ENCODE data around the gene RXRA.

- TF ChIP-seq CTCF (IDR thresholded peaks at IDR 0.05; ENCODE audit: borderline replicate concordance, extremely low read depth, low read length, poor library complexity, severe bottlenecking) (no peak), EZH2 (IDR thresholded peaks at IDR 0.05; ENCODE audit: borderline replicate concordance, low read depth, low read length, severe bottlenecking) (no peak)
Observed at GRCh38 chr9:134460206-134460605, 134.0 kb downstream of the RXRA start.
